ENCODE measurements around the gene TSPAN2. TPM values are rescaled to one million over a fixed set of nuclear protein-coding genes. Genes with fewer than 3 reads are reported as not detected.

Gene TSPAN2
- total RNA-seq, 4 donors from 2014 or later: 2.8 to 7.8 (median 5.6) TPM

DNA sequence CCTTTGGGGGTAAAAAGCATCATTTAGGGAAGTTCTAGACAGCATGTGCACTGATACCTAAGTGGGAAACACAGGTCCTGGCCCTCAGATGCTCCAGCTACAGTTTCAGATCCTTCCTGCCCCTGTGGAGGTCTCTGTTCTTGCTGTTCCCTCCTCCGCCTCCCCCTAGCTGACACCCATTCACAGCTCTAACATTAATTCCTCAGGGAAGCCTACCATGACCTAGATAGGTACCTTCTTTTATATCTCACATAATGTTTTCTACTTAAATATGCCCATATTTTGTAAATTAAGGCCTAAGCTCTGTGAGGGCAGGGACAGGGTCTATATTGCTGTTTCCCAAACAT is 11.3 kb downstream of the TSPAN2 start:
- no peak for ATAC-seq (ENCODE audit: low FRiP score)
- no peak for DNase-seq (ENCODE audit: low spot score)
- TF ChIP-seq, protein P1, sequence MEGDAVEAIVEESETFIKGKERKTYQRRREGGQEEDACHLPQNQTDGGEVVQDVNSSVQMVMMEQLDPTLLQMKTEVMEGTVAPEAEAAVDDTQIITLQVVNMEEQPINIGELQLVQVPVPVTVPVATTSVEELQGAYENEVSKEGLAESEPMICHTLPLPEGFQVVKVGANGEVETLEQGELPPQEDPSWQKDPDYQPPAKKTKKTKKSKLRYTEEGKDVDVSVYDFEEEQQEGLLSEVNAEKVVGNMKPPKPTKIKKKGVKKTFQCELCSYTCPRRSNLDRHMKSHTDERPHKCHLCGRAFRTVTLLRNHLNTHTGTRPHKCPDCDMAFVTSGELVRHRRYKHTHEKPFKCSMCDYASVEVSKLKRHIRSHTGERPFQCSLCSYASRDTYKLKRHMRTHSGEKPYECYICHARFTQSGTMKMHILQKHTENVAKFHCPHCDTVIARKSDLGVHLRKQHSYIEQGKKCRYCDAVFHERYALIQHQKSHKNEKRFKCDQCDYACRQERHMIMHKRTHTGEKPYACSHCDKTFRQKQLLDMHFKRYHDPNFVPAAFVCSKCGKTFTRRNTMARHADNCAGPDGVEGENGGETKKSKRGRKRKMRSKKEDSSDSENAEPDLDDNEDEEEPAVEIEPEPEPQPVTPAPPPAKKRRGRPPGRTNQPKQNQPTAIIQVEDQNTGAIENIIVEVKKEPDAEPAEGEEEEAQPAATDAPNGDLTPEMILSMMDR (IDR thresholded peaks at IDR 0.05): no peak

- ATAC-seq (ENCODE audit: low FRiP score): no peak
- TF ChIP-seq, protein P1 (IDR thresholded peaks at IDR 0.05): no peak
Observed at GRCh38 chr1:115077286-115077983, 11.9 kb downstream of the TSPAN2 start.

GRCh38 chr1:115076384-115076915 is 12.9 kb downstream of the TSPAN2 start:
- ATAC-seq (ENCODE audit: low FRiP score) (no peak), DNase-seq (ENCODE audit: low spot score) (no peak)
- TF ChIP-seq, protein P1 (IDR thresholded peaks at IDR 0.05): no peak

More at GRCh38 chr1:115077286-115077983, 11.9 kb downstream of the TSPAN2 start:
- DNase-seq (ENCODE audit: low spot score): no peak

DNA sequence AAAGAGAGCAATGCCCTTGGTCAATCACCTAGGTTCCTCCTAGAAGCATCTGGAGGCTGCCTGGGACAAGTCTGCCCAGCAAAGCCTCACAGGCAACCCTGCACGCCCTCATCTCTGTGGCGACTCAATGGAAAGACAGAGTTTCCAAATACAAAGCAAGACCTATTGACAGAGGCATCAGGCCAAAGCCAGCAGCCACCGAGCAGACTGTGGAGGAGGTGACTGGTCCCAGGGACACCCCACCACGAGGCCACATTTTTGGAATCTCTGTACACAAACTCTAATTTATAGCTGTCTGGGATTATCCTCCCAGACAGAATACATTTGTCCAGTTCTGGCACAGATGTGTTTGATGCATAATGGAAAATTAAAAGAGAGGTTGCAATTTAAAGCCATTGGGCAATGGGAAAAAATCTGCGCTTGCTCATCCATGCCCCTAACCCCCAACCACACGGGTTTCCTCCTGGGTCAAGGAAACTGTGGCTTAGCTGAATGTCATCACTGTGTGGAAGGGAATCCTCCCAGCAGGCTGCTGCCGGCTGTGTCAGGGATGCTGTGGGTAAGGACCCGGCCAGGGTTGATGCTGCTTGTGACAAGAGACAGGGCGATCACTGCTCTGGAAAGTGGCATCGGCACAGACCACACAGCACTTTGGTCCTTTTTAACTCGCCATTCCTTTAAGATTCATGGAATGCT is 14.3 kb downstream of the TSPAN2 start:
- TF ChIP-seq, protein P1 (IDR thresholded peaks at IDR 0.05): no peak

DNA sequence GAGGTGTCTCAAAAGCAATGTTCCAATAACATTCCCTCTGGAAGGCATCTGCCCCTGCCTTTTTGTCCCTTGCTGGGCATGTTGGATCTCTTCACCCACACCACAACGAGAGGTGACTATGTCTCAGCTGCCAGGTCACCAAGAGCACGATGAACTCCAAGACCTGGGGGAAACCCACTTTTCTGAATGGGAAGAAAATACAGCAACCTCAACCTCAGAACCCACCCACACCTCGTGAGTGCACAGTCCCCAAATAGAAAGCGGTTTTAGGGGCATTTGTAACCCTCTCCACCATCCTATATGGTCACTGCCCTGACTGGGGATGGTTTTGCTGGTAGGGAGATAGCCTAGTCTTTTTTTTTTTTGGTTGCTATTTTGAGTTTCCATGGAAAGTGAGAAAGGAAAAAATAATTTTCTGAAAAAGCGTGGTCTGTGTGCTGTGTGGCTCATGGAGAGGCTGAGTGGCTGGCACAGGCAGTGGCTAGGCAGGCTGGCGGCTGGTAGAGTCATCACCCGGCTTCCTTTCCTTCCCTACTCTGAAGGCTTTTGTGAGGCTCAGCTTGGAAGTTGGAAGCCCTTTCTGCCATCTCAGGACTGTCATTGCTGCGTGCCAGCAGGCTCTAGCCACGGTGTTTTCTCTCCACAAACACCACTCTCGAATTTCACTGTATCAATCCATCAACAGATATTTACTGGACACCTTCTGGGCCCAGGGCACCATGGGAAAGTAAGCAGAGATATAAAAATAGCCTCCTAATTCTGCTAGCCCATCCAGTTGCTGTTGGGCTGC is 15.8 kb downstream of the TSPAN2 start:
- ATAC-seq (ENCODE audit: low FRiP score): no peak
- TF ChIP-seq, protein P1 (IDR thresholded peaks at IDR 0.05): no peak
- DNase-seq (ENCODE audit: low spot score): no peak

More for the DNA sequence above, 14.3 kb downstream of the TSPAN2 start:
- no peak for ATAC-seq (ENCODE audit: low FRiP score)
- no peak for DNase-seq (ENCODE audit: low spot score)

DNA sequence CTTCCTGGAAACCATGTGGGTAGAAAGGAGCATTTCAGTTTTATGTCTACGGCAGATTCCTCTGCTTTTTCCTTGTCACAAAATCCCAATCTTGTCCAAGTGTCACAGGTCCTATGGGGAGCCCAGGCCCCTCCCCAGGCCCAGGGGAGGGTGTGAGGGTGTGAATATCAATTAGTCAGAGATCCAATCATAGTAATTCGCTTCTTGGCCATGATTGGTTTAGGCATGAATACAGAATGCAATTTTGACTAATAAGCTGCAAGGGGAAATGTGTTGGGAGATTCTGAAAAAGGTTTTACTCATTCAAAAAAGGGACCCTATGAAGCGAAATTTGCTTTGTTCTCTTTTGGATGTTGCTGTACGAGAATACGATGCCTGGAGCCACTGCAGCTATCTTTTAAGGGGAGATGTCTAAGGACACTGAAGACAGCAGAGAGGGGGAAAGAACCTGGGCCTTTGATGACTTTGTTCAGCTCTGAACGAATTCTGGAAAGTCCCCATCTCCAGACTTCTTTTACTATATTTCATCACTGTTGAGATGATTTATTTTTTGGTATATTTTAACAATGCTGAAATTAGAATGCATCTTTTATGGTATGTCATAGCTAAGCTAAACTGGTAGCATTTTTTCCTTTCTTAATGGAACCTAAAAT is 18.2 kb downstream of the TSPAN2 start:
- TF ChIP-seq, protein P1 (IDR thresholded peaks at IDR 0.05): no peak
- ATAC-seq (ENCODE audit: low FRiP score) (no peak), DNase-seq (ENCODE audit: low spot score) (no peak)
